Memory B cell (primary cell): ENCODE results near the gene SLC25A53.

Experiments used
- ATAC-seq: fragments of 150-1000 bp; cut with Tn5 transposase; 2 replicates; pipeline ENCODE4 v1.10.0; 2021; ENCODE audit warnings: low read depth, mild to moderate bottlenecking, moderate library complexity
- DNase-seq, 2 donors: peaks; one replicate each; pipeline ENCODE4 v3.0.0; 2022; ENCODE audit warnings: low spot score in 2 of 2
- H3K27ac Mint-ChIP-seq: one replicate; pipeline ENCODE4 v1.8.0; 2022; ENCODE audit warnings: mild to moderate bottlenecking, moderate library complexity, mixed read lengths
- H3K27me3 Mint-ChIP-seq: one replicate; pipeline ENCODE4 v1.8.0; 2022; ENCODE audit warnings: mixed read lengths
- H3K36me3 Mint-ChIP-seq: one replicate; pipeline ENCODE4 v1.8.0; 2022; ENCODE audit warnings: mild to moderate bottlenecking, mixed read lengths
- H3K4me1 Mint-ChIP-seq: one replicate; pipeline ENCODE4 v1.8.0; 2022; ENCODE audit warnings: mixed read lengths
- H3K4me3 Mint-ChIP-seq: one replicate; pipeline ENCODE4 v1.8.0; 2022; ENCODE audit warnings: mild to moderate bottlenecking, moderate library complexity, mixed read lengths
- H3K9me3 Mint-ChIP-seq: one replicate; pipeline ENCODE4 v1.8.0; 2022; ENCODE audit warnings: mixed read lengths

SLC25A53 gene, protein sequence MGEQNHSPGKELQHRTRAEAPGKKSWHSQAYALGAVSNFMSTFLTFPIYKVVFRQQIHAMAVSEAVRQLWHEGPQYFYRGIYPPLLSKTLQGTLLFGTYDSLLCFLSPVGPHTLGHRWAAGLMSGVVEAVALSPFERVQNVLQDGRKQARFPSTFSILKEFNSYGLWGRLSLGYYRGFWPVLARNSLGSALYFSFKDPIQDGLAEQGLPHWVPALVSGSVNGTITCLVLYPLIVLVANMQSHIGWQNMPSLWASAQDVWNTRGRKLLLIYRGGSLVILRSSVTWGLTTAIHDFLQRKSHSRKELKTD

GRCh38 chrX:104156630-104157529, at the start of gene SLC25A53:
SLC25A53 (minus strand) TSS chrX:104157009; CDS start chrX:104105257, 51,752 bp downstream.
- ATAC-seq (peak; percentile 85), DNase-seq (peak; percentile 69 to 72)
- Mint-ChIP-seq H3K27ac (peak within 1 kb of the TSS; percentile 100), H3K4me3 (peak within 1 kb of the TSS; percentile 97), H3K9me3 (no peaks in the 10 kb centered on the region), H3K4me1 (peaks cover 4% of the 10 kb centered on the region), H3K27me3 (no peaks in the 10 kb centered on the region), H3K36me3 (peaks cover 3% of the 10 kb centered on the region)

DNA sequence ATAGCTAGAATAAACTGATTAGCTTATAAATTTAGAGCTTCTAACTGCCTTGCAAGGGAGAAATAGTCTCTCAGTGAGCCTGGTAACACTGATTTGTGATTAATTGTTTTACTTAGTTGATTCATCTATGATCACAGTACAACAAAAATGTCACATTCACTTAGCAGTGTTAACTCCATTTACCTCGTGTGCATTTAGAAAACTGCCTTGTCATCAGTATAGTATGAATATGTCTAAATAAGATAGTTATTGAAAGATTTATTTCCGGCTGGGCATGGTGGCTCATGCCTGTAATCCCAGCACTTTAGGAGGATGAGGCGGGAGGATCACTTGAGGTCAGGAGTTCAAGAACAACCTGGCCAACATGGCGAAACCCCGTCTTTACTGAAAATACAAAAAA, 48.7 kb upstream of the SLC25A53 start:
- ATAC-seq, result no peak
- Mint-ChIP-seq H3K4me3 (no peak overlapping the region), H3K27ac (no peak overlapping the region), H3K9me3 (no peaks in the 10 kb centered on the region), H3K4me1 (no peaks in the 10 kb centered on the region), H3K27me3 (no peaks in the 10 kb centered on the region), H3K36me3 (peaks cover 3% of the 10 kb centered on the region)
- no peak for DNase-seq

GRCh38 chrX:104195489-104196084, 38.8 kb upstream of the SLC25A53 start:
- ATAC-seq (no peak), DNase-seq (peak in 1 of 2 donors; percentile 0)
- no peaks in the 10 kb centered on the region for H3K4me1 Mint-ChIP-seq
- no peak overlapping the region for H3K27ac Mint-ChIP-seq
- H3K27me3 Mint-ChIP-seq, result no peaks in the 10 kb centered on the region
- no peaks in the 10 kb centered on the region for H3K9me3 Mint-ChIP-seq
- H3K36me3 Mint-ChIP-seq, result no peaks in the 10 kb centered on the region
- H3K4me3 Mint-ChIP-seq, result no peak overlapping the region

DNA sequence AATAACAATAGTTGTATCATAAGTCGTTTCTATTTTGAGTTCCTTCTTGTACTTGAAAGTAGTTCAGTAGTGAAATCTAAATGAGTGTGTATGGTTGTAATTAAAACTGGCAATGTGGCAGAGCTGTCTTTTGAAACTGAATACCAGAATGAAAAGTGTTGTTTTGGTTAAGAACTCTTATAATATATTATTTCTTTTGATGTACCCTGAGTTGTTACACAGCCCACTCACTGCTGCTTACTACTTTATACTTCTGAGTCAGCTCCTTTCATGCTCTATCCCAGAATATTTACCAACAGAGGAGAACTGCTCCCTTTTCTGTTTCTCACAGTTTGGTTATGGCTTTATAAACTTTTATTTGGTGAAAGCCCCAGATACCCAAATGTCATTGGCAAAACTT, 38.2 kb upstream of the SLC25A53 start:
- Mint-ChIP-seq H3K4me1 (no peaks in the 10 kb centered on the region), H3K27me3 (no peaks in the 10 kb centered on the region), H3K27ac (no peak overlapping the region), H3K4me3 (no peak overlapping the region), H3K9me3 (no peaks in the 10 kb centered on the region), H3K36me3 (no peaks in the 10 kb centered on the region)
- DNase-seq, result no peak
- ATAC-seq, result no peak

DNA sequence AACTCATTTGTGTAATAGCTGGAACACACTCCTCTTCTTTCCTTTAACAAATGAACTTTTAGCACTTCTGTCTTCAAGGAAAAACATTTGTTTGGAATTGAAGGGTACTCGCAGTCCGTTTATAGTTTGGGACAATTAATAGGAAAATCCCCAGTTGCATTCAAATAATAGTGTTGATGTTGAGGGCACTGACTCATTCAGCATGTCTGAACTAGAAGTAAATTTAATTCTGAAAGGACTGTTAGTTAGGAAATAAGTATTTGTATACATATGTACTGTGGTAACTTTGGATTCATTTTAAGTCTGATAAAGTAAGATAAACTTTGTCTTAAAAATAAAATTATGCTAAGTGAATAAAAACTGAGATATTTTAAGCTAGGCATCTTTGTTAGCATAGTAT, 36.7 kb upstream of the SLC25A53 start:
- H3K36me3 Mint-ChIP-seq, result peaks cover 1% of the 10 kb centered on the region
- no peak overlapping the region for H3K4me3 Mint-ChIP-seq
- no peak overlapping the region for H3K27ac Mint-ChIP-seq
- no peak for ATAC-seq
- H3K4me1 Mint-ChIP-seq, result no peaks in the 10 kb centered on the region
- DNase-seq, result no peak
- no peaks in the 10 kb centered on the region for H3K27me3 Mint-ChIP-seq
- H3K9me3 Mint-ChIP-seq, result no peaks in the 10 kb centered on the region

DNA sequence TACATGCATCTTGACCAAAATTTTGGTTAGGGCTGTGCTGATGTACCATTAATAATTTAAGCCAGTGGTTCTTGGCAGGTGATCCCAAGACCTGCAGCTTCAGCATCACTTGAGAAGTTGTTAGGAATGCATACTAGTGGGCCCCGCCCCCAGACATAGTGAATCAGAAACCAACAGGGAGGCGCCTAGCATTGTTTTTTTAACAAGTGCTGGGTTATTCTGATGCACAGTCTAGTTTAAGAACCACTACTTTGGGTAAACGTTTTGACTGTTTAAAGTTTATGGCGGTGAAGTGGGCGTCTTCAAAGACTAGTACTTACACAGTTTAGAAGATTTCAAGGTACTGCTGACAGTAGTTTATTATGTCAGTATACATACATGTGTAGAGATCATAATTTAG, 33.0 kb upstream of the SLC25A53 start:
- no peaks in the 10 kb centered on the region for H3K9me3 Mint-ChIP-seq
- H3K27ac Mint-ChIP-seq, result no peak overlapping the region
- H3K36me3 Mint-ChIP-seq, result peaks cover 1% of the 10 kb centered on the region
- H3K4me1 Mint-ChIP-seq, result no peaks in the 10 kb centered on the region
- ATAC-seq (no peak), DNase-seq (no peak)
- H3K4me3 Mint-ChIP-seq, result no peak overlapping the region
- no peaks in the 10 kb centered on the region for H3K27me3 Mint-ChIP-seq

DNA sequence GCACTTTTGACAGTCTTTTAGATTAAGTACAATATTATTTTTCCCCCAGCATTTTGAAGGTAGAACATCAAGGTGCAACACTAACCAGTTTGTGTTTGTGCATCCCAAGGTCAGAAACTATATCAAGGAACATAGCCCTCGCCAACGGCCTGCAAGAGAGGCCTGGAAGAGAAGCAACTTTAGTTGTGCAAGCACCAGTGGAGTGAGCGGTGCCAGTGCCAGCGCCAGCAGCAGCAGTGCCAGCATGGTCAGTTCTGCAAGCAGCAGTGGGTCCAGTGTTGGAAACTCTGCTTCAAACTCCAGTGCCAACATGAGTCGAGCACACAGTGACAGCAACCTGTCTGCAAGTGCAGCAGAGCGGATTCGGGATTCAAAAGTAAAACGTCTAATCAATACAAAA, 31.1 kb upstream of the SLC25A53 start:
- DNase-seq, result no peak
- Mint-ChIP-seq H3K4me3 (no peak overlapping the region), H3K27me3 (no peaks in the 10 kb centered on the region), H3K27ac (no peak overlapping the region), H3K4me1 (no peaks in the 10 kb centered on the region), H3K9me3 (no peaks in the 10 kb centered on the region), H3K36me3 (peaks cover 1% of the 10 kb centered on the region)
- no peak for ATAC-seq

- H3K4me1 Mint-ChIP-seq, result peaks cover 8% of the 10 kb centered on the region
- H3K27ac Mint-ChIP-seq, result no peak overlapping the region
- ATAC-seq (no peak), DNase-seq (no peak)
- no peaks in the 10 kb centered on the region for H3K9me3 Mint-ChIP-seq
- H3K4me3 Mint-ChIP-seq, result no peak overlapping the region
- peaks cover 5% of the 10 kb centered on the region for H3K36me3 Mint-ChIP-seq
- no peaks in the 10 kb centered on the region for H3K27me3 Mint-ChIP-seq
Observed at GRCh38 chrX:104183685-104184084, 26.9 kb upstream of the SLC25A53 start.

DNA sequence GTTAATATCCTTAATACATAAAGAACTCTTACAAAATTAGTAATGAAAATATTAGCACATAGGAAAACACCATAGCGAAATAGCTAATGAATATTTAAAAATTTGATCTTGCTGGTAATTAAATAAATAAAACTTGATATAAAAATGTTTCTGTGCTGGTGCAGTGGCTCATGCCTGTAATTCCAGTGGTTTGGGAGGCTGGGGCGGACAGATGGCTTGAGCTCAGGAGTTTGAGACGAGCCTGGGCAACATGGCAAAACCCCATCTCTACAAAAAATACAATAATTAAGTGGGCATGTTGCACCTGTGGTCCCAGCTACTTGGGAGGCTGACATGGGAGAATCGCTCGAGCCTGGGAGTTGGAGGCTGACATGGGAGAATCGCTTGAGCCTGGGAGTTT, 17.0 kb upstream of the SLC25A53 start:
- DNase-seq (no peak), ATAC-seq (no peak)
- no peaks in the 10 kb centered on the region for H3K9me3 Mint-ChIP-seq
- H3K4me1 Mint-ChIP-seq, result peaks cover 12% of the 10 kb centered on the region
- no peak overlapping the region for H3K4me3 Mint-ChIP-seq
- H3K36me3 Mint-ChIP-seq, result peaks cover 13% of the 10 kb centered on the region
- no peaks in the 10 kb centered on the region for H3K27me3 Mint-ChIP-seq
- H3K27ac Mint-ChIP-seq, result no peak overlapping the region

DNA sequence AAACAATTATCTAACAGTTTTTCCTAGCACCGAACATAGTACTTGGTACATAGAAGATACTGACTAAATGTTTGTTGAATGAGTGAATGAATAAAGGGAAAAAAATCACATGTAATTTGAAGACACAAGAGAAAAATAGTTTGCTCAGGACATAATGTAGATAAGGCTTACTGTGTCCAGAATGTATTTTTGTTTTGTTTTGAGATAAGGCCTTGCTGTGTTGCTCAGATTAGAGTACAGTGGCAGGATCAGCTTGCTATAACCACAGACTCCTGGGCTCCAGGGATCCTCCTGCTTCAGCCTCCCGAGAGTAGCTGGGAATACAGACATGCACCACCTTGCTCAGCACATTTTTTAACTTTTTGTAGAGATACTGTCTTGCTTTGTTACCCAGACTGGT, 16.0 kb upstream of the SLC25A53 start:
- no peak overlapping the region for H3K27ac Mint-ChIP-seq
- peaks cover 16% of the 10 kb centered on the region for H3K4me1 Mint-ChIP-seq
- ATAC-seq, result no peak
- H3K9me3 Mint-ChIP-seq, result no peaks in the 10 kb centered on the region
- H3K27me3 Mint-ChIP-seq, result no peaks in the 10 kb centered on the region
- no peak overlapping the region for H3K4me3 Mint-ChIP-seq
- H3K36me3 Mint-ChIP-seq, result peaks cover 7% of the 10 kb centered on the region
- no peak for DNase-seq

GRCh38 chrX:104172121-104172520, 15.3 kb upstream of the SLC25A53 start:
- peaks cover 7% of the 10 kb centered on the region for H3K36me3 Mint-ChIP-seq
- no peaks in the 10 kb centered on the region for H3K9me3 Mint-ChIP-seq
- peaks cover 23% of the 10 kb centered on the region for H3K4me1 Mint-ChIP-seq
- DNase-seq (no peak), ATAC-seq (no peak)
- no peak overlapping the region for H3K27ac Mint-ChIP-seq
- no peak overlapping the region for H3K4me3 Mint-ChIP-seq
- H3K27me3 Mint-ChIP-seq, result no peaks in the 10 kb centered on the region

- H3K36me3 Mint-ChIP-seq, result peaks cover 2% of the 10 kb centered on the region
- H3K27me3 Mint-ChIP-seq, result no peaks in the 10 kb centered on the region
- H3K4me1 Mint-ChIP-seq, result peaks cover 27% of the 10 kb centered on the region
- no peak for DNase-seq
- H3K27ac Mint-ChIP-seq, result no peak overlapping the region
- H3K9me3 Mint-ChIP-seq, result no peaks in the 10 kb centered on the region
- peak overlapping the region; percentile 9 for H3K4me3 Mint-ChIP-seq
- ATAC-seq, result no peak
Observed at GRCh38 chrX:104168127-104168526, 11.3 kb upstream of the SLC25A53 start.

DNA sequence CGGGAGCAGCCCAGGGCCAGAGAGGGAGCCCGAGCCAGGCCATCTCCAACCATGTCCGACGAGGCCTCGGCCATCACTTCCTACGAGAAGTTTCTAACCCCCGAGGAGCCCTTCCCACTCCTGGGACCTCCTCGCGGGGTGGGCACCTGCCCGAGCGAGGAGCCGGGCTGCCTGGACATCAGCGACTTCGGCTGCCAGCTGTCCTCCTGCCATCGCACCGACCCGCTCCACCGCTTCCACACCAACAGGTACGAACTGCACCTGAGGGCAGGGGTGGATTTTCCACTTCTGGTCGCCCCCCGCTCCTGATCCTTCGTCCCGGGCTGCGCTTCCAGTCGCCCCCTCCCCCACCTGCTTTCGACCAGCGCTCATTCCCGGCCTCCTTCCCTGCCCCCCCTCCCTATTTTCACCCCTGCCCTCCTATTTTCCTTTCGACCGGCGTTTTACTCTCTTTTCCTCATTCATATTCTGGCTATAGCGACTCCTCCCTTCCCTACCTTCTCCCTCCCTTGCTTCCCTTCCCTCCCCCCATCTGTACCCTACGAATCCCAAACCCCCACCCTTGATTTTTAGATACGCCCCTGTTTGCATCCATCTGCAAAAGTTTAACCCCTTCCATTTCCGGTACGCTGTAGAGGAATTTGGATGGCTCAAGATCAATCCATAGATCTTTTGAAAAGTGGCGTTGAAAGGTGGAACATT, 10.1 kb upstream of the SLC25A53 start:
- DNase-seq (no peak), ATAC-seq (no peak)
- Mint-ChIP-seq H3K4me3 (peak overlapping the region; percentile 87), H3K4me1 (peaks cover 27% of the 10 kb centered on the region), H3K27me3 (no peaks in the 10 kb centered on the region), H3K36me3 (peaks cover 4% of the 10 kb centered on the region), H3K27ac (peak overlapping the region; percentile 83), H3K9me3 (no peaks in the 10 kb centered on the region)
